ENCODE measurements around the gene FLT3. TPM values are rescaled to one million over a fixed set of nuclear protein-coding genes. Genes with fewer than 3 reads are reported as not detected.

Gene FLT3
- polyA plus RNA-seq, 5 donors = 0.29 to 0.55 (median 0.42) TPM

- DNase-seq = no peak
These were observed 138.1 kb downstream of the FLT3 start for GRCh38 chr13:27962128-27962841.

DNA sequence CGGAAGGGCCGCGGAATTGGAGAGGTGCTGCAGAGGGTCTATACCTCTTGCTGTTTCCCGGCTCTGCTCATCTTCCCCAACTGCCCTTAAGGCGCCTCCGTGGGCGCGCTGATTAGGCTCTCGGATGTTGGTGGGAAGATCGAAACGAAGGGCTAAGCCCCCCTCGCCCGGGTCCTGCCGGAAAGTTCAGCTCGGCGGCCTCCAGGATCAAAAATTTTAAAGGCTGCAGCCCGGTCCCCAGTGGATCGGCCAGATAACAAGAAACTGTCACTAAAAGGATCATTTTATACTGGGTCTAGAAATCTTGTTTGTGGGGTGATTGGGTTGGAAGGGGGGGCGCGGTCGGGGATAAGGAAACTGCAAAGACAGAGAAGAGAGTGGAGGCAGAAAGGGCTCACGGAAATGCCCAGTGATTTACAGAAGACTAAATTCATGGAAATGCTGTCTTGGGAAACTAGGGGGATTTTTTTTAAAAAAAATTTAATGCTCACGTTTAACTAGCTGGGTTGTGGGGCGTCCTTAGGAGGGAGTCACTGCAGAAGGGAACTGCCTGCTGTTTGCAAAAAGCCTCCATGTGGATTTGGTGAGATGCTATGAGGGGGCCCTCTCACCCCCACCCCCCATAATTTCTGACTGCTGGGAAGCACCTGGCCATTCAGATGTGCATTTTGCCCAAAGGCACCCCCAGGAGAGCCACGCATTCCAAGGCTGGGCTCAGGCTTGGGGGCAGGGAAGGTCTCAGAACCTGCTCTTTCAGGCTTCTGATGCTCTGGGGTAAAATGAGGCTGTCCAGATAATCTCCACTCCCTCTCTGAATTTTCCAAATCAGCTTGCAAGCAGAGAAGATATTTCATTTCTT lies 138.9 kb downstream of the FLT3 start:
- DNase-seq = no peak

- DNase-seq = peak; percentile 47 to 54
These were observed 139.8 kb downstream of the FLT3 start for GRCh38 chr13:27960362-27961226.

GRCh38 chr13:27959976-27960361 lies 140.4 kb downstream of the FLT3 start:
- DNase-seq = no peak

GRCh38 chr13:27956576-27957300 lies 143.6 kb downstream of the FLT3 start:
- no peak for DNase-seq

DNA sequence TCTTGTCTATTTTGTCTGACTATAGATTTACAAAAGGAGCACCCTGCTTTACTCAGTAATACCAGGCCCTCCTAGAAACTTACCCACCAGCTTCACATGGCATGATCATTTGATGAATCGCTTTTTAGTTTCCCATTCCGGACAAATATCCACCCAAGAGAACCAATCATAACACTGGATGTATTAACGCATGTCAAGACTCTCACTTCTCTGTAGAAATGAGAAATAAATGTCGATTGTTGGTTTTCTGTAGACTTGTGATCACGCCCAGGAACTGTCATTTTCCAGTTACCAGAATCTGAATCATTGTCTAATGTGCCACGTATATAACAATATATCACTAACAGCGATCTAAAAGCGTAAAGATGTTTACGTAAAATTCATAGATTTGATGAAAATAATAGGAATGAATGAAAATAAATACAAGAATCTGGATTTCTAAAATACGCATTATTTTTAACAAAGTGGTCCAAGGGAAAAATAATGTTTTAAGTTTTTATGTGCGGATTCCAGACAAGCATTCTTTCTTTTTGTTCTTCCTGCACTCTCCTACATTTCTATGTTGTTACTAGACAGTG lies 145.3 kb downstream of the FLT3 start:
- DNase-seq = no peak

DNA sequence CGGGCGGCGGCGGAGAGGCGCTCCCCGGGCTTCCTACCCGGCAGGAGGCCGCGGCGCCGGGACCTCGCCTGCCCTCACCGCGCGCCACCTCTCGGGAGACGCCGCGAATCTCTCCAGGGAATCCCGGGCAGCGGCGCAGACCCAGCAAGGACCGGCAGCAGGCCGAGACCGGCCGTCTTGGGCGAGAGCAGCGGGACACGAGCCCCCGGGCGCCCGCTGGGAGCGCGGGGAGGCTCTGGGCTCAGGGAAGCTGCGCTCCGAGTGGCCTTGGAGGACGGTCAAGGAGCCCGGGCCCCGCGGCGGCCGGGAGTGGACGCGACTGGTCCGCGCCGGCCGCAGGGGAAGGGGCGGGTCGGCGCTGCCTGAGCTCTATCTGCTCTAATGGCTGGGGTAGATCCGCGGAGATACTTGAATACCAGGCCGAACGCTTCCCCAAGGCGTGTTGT lies 145.9 kb downstream of the FLT3 start:
- DNase-seq = no peak

GRCh38 chr13:27953676-27954405 lies 146.5 kb downstream of the FLT3 start:
- peak; percentile 72 to 76 for DNase-seq

Other genes with a start within 250 kb of the FLT3 start
- gene PDX1, start 180.6 kb downstream of the FLT3 start, polyA plus RNA-seq (ENCODE audit: insufficient read depth in 1 of 5, insufficient read length in 5 of 5, low replicate concordance in 1 of 5) = not detected
- gene CDX2, start 131.3 kb downstream of the FLT3 start, polyA plus RNA-seq (ENCODE audit: insufficient read depth in 1 of 5, insufficient read length in 5 of 5, low replicate concordance in 1 of 5) = not detected
- gene URAD, start 111.9 kb downstream of the FLT3 start, polyA plus RNA-seq (ENCODE audit: insufficient read depth in 1 of 5, insufficient read length in 5 of 5, low replicate concordance in 1 of 5) = not detected
- gene PAN3, start 38.0 kb upstream of the FLT3 start, polyA plus RNA-seq (ENCODE audit: insufficient read depth in 1 of 5, insufficient read length in 5 of 5, low replicate concordance in 1 of 5) = 10 to 100 TPM; 38.9 to 63.1 (median 55.2) TPM